Type B pancreatic cell (in vitro differentiated cells): ENCODE data around the gene TSPAN6. TPM values are rescaled to one million over a fixed set of nuclear protein-coding genes. Genes with fewer than 3 reads are reported as not detected.

Source experiments
- DNase-seq: peaks from one replicate; pipeline ENCODE4 v3.0.0; 2021; ENCODE audit warnings: mixed read lengths; ENCODE audit not compliant: unreplicated experiment; ENCODE audit errors: extremely low spot score
- H3K27ac Mint-ChIP-seq: 2 replicates; pipeline ENCODE4 v1.8.0; 2021; ENCODE audit warnings: mild to moderate bottlenecking, mixed read lengths
- H3K27me3 Mint-ChIP-seq: 2 replicates; pipeline ENCODE4 v1.8.0; 2021; ENCODE audit warnings: mixed read lengths
- H3K36me3 Mint-ChIP-seq: 2 replicates; pipeline ENCODE4 v1.8.0; 2021; ENCODE audit warnings: mixed read lengths
- H3K4me1 Mint-ChIP-seq: one replicate; pipeline ENCODE4 v1.8.0; 2021; ENCODE audit warnings: mixed read lengths; ENCODE audit not compliant: unreplicated experiment
- H3K4me3 Mint-ChIP-seq: 2 replicates; pipeline ENCODE4 v1.8.0; 2021; ENCODE audit warnings: mild to moderate bottlenecking, mixed read lengths
- H3K9me3 Mint-ChIP-seq: 2 replicates; pipeline ENCODE4 v1.8.0; 2021; ENCODE audit warnings: mixed read lengths
- CTCF ChIP-seq: fragments of 200-600 bp; sonication (generic); conservative IDR thresholded peaks from 2 replicates; pipeline ENCODE4 v1.5.0; 2021; ENCODE audit warnings: antibody characterized with exemption, mild to moderate bottlenecking
- total RNA-seq: library from RNA; stranded (reverse); gene quantifications from 2 replicates; pipeline ENCODE4 v1.2.1, GENCODE V29; 2021; ENCODE audit warnings: low replicate concordance

Gene TSPAN6
- total RNA-seq, 1 donor from 2014 or later, result 99.3 TPM

GRCh38 chrX:100654261-100654660, 17.7 kb upstream of the TSPAN6 start:
- H3K9me3 Mint-ChIP-seq, result peaks cover 5% of the 10 kb centered on the region
- no peak for DNase-seq

GRCh38 chrX:100652266-100652665, 15.7 kb upstream of the TSPAN6 start:
- no peak for DNase-seq
- Mint-ChIP-seq H3K27ac (peak overlapping the region; percentile 63), H3K36me3 (no peaks in the 10 kb centered on the region), H3K9me3 (peaks cover 5% of the 10 kb centered on the region), H3K4me3 (peak overlapping the region; percentile 6), H3K27me3 (no peaks in the 10 kb centered on the region), H3K4me1 (peaks cover 13% of the 10 kb centered on the region)
- no peak for TF ChIP-seq CTCF

More at GRCh38 chrX:100654261-100654660, 17.7 kb upstream of the TSPAN6 start:
- no peak overlapping the region for H3K4me3 Mint-ChIP-seq
- H3K4me1 Mint-ChIP-seq, result peaks cover 8% of the 10 kb centered on the region
- H3K27ac Mint-ChIP-seq, result no peak overlapping the region
- no peak for TF ChIP-seq CTCF
- H3K27me3 Mint-ChIP-seq, result no peaks in the 10 kb centered on the region
- no peaks in the 10 kb centered on the region for H3K36me3 Mint-ChIP-seq

- Mint-ChIP-seq H3K4me3 (no peak overlapping the region), H3K9me3 (peaks cover 5% of the 10 kb centered on the region), H3K36me3 (no peaks in the 10 kb centered on the region), H3K27me3 (no peaks in the 10 kb centered on the region), H3K27ac (peak overlapping the region; percentile 96), H3K4me1 (peaks cover 13% of the 10 kb centered on the region)
- no peak for DNase-seq
- TF ChIP-seq CTCF, result no peak
These were observed 14.2 kb upstream of the TSPAN6 start for GRCh38 chrX:100650841-100651240.

GRCh38 chrX:100649550-100650356, 13.1 kb upstream of the TSPAN6 start:
- Mint-ChIP-seq H3K27me3 (no peaks in the 10 kb centered on the region), H3K27ac (peak overlapping the region; percentile 96), H3K4me1 (peaks cover 13% of the 10 kb centered on the region), H3K9me3 (peaks cover 5% of the 10 kb centered on the region), H3K4me3 (no peak overlapping the region), H3K36me3 (no peaks in the 10 kb centered on the region)
- no peak for DNase-seq
- no peak for TF ChIP-seq CTCF

GRCh38 chrX:100648458-100649417, 12.1 kb upstream of the TSPAN6 start:
- H3K4me1 Mint-ChIP-seq, result peaks cover 15% of the 10 kb centered on the region
- TF ChIP-seq CTCF, result no peak
- H3K27ac Mint-ChIP-seq, result peak overlapping the region; percentile 96
- no peak for DNase-seq
- H3K4me3 Mint-ChIP-seq, result peak overlapping the region; percentile 49
- H3K9me3 Mint-ChIP-seq, result peaks cover 5% of the 10 kb centered on the region
- H3K36me3 Mint-ChIP-seq, result no peaks in the 10 kb centered on the region
- no peaks in the 10 kb centered on the region for H3K27me3 Mint-ChIP-seq
